SK-N-MC (cell line): ENCODE results near the gene NHLRC2.
"Not testable (repeated sequence)": the region's sequence is repeated elsewhere in the genome, so short reads cannot be mapped to it uniquely, and the experiment has no call there.

ENCODE experiments used
- DNase-seq: peaks from one replicate; pipeline ENCODE4 v3.0.0-alpha.2; 2011; ENCODE audit warnings: low read depth, low spot score
- H3K27ac ChIP-seq: fragments of 200-600 bp; sonication (generic); 2 replicates; pipeline ENCODE4 v1.5.1; 2016; ENCODE audit warnings: mixed run types
- H3K36me3 ChIP-seq: fragments of 200-600 bp; sonication (generic); 2 replicates; pipeline ENCODE4 v1.6.1; 2017; ENCODE audit warnings: antibody characterized with exemption, low read length, mixed read lengths; ENCODE audit not compliant: insufficient read depth
- H3K4me3 ChIP-seq: fragments of 200-600 bp; sonication (generic); 2 replicates; pipeline ENCODE4 v1.5.1; 2016
- H3K9ac ChIP-seq: fragments of 200-600 bp; sonication (generic); 2 replicates; pipeline ENCODE4 v1.8.0; 2017; ENCODE audit warnings: mixed run types, mixed read lengths; ENCODE audit not compliant: insufficient read length
- H3K9me3 ChIP-seq: fragments of 200-600 bp; sonication (generic); 2 replicates; pipeline ENCODE4 v1.6.1; 2017; ENCODE audit warnings: low read depth, mild to moderate bottlenecking, antibody characterized with exemption, low read length, moderate library complexity, mixed read lengths
- EZH2 ChIP-seq: fragments of 200-600 bp; sonication (generic); IDR thresholded peaks from one replicate; pipeline ENCODE4 v1.6.1; 2017; ENCODE audit warnings: antibody characterized with exemption
- FOXP2 ChIP-seq: optimal IDR thresholded peaks from 2 replicates; pipeline ENCODE3; 2011; ENCODE audit warnings: mild to moderate bottlenecking, moderate library complexity; ENCODE audit not compliant: insufficient read depth; ENCODE audit errors: extremely low read length, control extremely low read depth
- POLR2AphosphoS5 ChIP-seq: IDR thresholded peaks from 2 replicates; pipeline ENCODE4 v1.6.1; 2012; ENCODE audit warnings: mild to moderate bottlenecking, low read depth, low read length, borderline replicate concordance

Gene NHLRC2

GRCh38 chr10:113929522-113929921, 75.1 kb downstream of the NHLRC2 start:
- H3K36me3 ChIP-seq, result no peaks in the 10 kb centered on the region
- H3K9ac ChIP-seq, result no peak overlapping the region
- H3K27ac ChIP-seq, result no peak overlapping the region
- H3K4me3 ChIP-seq, result no peak overlapping the region
- DNase-seq, result no peak
- TF ChIP-seq EZH2 (no peak), FOXP2 (no peak), POLR2AphosphoS5 (no peak)
- 0 out of 2 replicates have a peak, but pooled peaks cover 2% of the 10 kb centered on the region for H3K9me3 ChIP-seq

- DNase-seq, result no peak
- H3K9me3 ChIP-seq, result no peaks in the 10 kb centered on the region
- no peaks in the 10 kb centered on the region for H3K36me3 ChIP-seq
- H3K9ac ChIP-seq, result no peak overlapping the region
- H3K4me3 ChIP-seq, result no peak overlapping the region
- TF ChIP-seq FOXP2, result no peak
- no peak for TF ChIP-seq EZH2
- TF ChIP-seq POLR2AphosphoS5, result no peak
- H3K27ac ChIP-seq, result no peak overlapping the region
Measured at GRCh38 chr10:113930482-113931057, 76.1 kb downstream of the NHLRC2 start.

GRCh38 chr10:113932854-113933253, 78.4 kb downstream of the NHLRC2 start:
- H3K27ac ChIP-seq, result no peak overlapping the region
- no peaks in the 10 kb centered on the region for H3K9me3 ChIP-seq
- no peak overlapping the region for H3K4me3 ChIP-seq
- DNase-seq, result no peak
- no peak overlapping the region for H3K9ac ChIP-seq
- no peak for TF ChIP-seq EZH2
- H3K36me3 ChIP-seq, result no peaks in the 10 kb centered on the region

GRCh38 chr10:113933894-113934532, 79.6 kb downstream of the NHLRC2 start:
- TF ChIP-seq EZH2 (no peak), FOXP2 (no peak), POLR2AphosphoS5 (no peak)
- Histone ChIP-seq H3K4me3 (no peak overlapping the region), H3K36me3 (no peaks in the 10 kb centered on the region), H3K9me3 (no peaks in the 10 kb centered on the region), H3K9ac (no peak overlapping the region), H3K27ac (no peak overlapping the region)
- DNase-seq, result no peak

- DNase-seq, result no peak
- Histone ChIP-seq H3K9me3 (no peaks in the 10 kb centered on the region), H3K4me3 (no peak overlapping the region), H3K9ac (no peak overlapping the region), H3K27ac (no peak overlapping the region), H3K36me3 (no peaks in the 10 kb centered on the region)
- TF ChIP-seq EZH2 (no peak), POLR2AphosphoS5 (no peak), FOXP2 (no peak)
Measured at GRCh38 chr10:113937258-113937657, 82.8 kb downstream of the NHLRC2 start.

- DNase-seq, result no peak
- Histone ChIP-seq H3K27ac (no peak overlapping the region), H3K36me3 (no peaks in the 10 kb centered on the region), H3K9me3 (no peaks in the 10 kb centered on the region), H3K4me3 (no peak overlapping the region), H3K9ac (no peak overlapping the region)
- no peak for TF ChIP-seq EZH2
- TF ChIP-seq POLR2AphosphoS5, result no peak
Measured at GRCh38 chr10:113937756-113938155, 83.3 kb downstream of the NHLRC2 start.

GRCh38 chr10:113939212-113939860, 84.9 kb downstream of the NHLRC2 start:
- TF ChIP-seq FOXP2 (no peak), POLR2AphosphoS5 (no peak), EZH2 (no peak)
- H3K9ac ChIP-seq, result no peak overlapping the region
- no peaks in the 10 kb centered on the region for H3K9me3 ChIP-seq
- no peaks in the 10 kb centered on the region for H3K36me3 ChIP-seq
- no peak overlapping the region for H3K27ac ChIP-seq
- DNase-seq, result no peak
- no peak overlapping the region for H3K4me3 ChIP-seq

GRCh38 chr10:113941140-113941539, 86.7 kb downstream of the NHLRC2 start:
- no peak for TF ChIP-seq FOXP2
- TF ChIP-seq POLR2AphosphoS5, result no peak
- TF ChIP-seq EZH2, result no peak
- Histone ChIP-seq H3K27ac (no peak overlapping the region), H3K4me3 (no peak overlapping the region), H3K36me3 (no peaks in the 10 kb centered on the region), H3K9me3 (no peaks in the 10 kb centered on the region), H3K9ac (no peak overlapping the region)
- DNase-seq, result no peak

- H3K36me3 ChIP-seq, H3K27ac ChIP-seq, H3K9me3 ChIP-seq, DNase-seq, H3K4me3 ChIP-seq, H3K9ac ChIP-seq: not testable (repeated sequence)
Measured at GRCh38 chr10:113943196-113943595, 88.7 kb downstream of the NHLRC2 start.
